ENCODE results near the gene ADORA2A. TPM values are rescaled to one million over a fixed set of nuclear protein-coding genes. Genes with fewer than 3 reads are reported as not detected.

Gene ADORA2A
- total and polyA plus RNA-seq, 2 of the 8 experiments (the other 6 are each of a cell fraction or from before 2014, with no cell fraction given), result 7.1 to 20.3 TPM

DNA sequence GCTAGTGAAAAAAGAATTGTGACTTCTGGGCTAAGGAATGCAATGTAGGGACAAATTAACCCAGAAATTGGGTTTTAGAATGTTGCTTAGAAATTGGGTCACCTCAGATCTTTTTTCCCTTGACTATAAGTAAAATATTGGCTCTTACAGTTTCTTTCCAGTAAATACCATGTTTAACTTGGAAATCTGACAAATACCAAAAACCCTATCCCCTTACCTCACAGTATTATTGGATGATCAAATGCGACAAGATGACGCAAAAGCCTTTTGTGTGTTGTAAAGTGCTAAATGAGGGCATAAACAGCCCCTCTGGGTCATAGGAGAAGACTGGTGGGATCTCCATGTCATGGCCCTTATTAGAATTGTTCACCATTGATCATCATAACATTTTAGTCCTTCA lies 61.6 kb downstream of the ADORA2A start (continued):
- TF ChIP-seq, protein P1, sequence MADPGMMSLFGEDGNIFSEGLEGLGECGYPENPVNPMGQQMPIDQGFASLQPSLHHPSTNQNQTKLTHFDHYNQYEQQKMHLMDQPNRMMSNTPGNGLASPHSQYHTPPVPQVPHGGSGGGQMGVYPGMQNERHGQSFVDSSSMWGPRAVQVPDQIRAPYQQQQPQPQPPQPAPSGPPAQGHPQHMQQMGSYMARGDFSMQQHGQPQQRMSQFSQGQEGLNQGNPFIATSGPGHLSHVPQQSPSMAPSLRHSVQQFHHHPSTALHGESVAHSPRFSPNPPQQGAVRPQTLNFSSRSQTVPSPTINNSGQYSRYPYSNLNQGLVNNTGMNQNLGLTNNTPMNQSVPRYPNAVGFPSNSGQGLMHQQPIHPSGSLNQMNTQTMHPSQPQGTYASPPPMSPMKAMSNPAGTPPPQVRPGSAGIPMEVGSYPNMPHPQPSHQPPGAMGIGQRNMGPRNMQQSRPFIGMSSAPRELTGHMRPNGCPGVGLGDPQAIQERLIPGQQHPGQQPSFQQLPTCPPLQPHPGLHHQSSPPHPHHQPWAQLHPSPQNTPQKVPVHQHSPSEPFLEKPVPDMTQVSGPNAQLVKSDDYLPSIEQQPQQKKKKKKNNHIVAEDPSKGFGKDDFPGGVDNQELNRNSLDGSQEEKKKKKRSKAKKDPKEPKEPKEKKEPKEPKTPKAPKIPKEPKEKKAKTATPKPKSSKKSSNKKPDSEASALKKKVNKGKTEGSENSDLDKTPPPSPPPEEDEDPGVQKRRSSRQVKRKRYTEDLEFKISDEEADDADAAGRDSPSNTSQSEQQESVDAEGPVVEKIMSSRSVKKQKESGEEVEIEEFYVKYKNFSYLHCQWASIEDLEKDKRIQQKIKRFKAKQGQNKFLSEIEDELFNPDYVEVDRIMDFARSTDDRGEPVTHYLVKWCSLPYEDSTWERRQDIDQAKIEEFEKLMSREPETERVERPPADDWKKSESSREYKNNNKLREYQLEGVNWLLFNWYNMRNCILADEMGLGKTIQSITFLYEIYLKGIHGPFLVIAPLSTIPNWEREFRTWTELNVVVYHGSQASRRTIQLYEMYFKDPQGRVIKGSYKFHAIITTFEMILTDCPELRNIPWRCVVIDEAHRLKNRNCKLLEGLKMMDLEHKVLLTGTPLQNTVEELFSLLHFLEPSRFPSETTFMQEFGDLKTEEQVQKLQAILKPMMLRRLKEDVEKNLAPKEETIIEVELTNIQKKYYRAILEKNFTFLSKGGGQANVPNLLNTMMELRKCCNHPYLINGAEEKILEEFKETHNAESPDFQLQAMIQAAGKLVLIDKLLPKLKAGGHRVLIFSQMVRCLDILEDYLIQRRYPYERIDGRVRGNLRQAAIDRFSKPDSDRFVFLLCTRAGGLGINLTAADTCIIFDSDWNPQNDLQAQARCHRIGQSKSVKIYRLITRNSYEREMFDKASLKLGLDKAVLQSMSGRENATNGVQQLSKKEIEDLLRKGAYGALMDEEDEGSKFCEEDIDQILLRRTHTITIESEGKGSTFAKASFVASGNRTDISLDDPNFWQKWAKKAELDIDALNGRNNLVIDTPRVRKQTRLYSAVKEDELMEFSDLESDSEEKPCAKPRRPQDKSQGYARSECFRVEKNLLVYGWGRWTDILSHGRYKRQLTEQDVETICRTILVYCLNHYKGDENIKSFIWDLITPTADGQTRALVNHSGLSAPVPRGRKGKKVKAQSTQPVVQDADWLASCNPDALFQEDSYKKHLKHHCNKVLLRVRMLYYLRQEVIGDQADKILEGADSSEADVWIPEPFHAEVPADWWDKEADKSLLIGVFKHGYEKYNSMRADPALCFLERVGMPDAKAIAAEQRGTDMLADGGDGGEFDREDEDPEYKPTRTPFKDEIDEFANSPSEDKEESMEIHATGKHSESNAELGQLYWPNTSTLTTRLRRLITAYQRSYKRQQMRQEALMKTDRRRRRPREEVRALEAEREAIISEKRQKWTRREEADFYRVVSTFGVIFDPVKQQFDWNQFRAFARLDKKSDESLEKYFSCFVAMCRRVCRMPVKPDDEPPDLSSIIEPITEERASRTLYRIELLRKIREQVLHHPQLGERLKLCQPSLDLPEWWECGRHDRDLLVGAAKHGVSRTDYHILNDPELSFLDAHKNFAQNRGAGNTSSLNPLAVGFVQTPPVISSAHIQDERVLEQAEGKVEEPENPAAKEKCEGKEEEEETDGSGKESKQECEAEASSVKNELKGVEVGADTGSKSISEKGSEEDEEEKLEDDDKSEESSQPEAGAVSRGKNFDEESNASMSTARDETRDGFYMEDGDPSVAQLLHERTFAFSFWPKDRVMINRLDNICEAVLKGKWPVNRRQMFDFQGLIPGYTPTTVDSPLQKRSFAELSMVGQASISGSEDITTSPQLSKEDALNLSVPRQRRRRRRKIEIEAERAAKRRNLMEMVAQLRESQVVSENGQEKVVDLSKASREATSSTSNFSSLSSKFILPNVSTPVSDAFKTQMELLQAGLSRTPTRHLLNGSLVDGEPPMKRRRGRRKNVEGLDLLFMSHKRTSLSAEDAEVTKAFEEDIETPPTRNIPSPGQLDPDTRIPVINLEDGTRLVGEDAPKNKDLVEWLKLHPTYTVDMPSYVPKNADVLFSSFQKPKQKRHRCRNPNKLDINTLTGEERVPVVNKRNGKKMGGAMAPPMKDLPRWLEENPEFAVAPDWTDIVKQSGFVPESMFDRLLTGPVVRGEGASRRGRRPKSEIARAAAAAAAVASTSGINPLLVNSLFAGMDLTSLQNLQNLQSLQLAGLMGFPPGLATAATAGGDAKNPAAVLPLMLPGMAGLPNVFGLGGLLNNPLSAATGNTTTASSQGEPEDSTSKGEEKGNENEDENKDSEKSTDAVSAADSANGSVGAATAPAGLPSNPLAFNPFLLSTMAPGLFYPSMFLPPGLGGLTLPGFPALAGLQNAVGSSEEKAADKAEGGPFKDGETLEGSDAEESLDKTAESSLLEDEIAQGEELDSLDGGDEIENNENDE (IDR thresholded peaks at IDR 0.05; ENCODE audit: insufficient replicate concordance, low read length), result no peak
- no peak for TF ChIP-seq YY1 (IDR thresholded peaks at IDR 0.05; ENCODE audit: low read depth, low read length)
- TF ChIP-seq FOSL1 (IDR thresholded peaks at IDR 0.05; ENCODE audit: insufficient read depth, low read depth, low read length), result no peak
- TF ChIP-seq, protein P2, sequence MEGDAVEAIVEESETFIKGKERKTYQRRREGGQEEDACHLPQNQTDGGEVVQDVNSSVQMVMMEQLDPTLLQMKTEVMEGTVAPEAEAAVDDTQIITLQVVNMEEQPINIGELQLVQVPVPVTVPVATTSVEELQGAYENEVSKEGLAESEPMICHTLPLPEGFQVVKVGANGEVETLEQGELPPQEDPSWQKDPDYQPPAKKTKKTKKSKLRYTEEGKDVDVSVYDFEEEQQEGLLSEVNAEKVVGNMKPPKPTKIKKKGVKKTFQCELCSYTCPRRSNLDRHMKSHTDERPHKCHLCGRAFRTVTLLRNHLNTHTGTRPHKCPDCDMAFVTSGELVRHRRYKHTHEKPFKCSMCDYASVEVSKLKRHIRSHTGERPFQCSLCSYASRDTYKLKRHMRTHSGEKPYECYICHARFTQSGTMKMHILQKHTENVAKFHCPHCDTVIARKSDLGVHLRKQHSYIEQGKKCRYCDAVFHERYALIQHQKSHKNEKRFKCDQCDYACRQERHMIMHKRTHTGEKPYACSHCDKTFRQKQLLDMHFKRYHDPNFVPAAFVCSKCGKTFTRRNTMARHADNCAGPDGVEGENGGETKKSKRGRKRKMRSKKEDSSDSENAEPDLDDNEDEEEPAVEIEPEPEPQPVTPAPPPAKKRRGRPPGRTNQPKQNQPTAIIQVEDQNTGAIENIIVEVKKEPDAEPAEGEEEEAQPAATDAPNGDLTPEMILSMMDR (IDR thresholded peaks at IDR 0.05; ENCODE audit: control extremely low read depth in 1 of 3, insufficient read depth in 1 of 3, low read depth in 1 of 3, low read length in 3 of 3), result no peak
- TF ChIP-seq CEBPB (IDR thresholded peaks at IDR 0.05; ENCODE audit: low read depth, low read length), result no peak
- TF ChIP-seq CHD2 (IDR thresholded peaks at IDR 0.05; ENCODE audit: low read length), result no peak
- no peak for TF ChIP-seq SP1 (IDR thresholded peaks at IDR 0.05; ENCODE audit: low read depth, low read length)
